ENCODE data around the gene THRA.
"Not testable (repeated sequence)": the region's sequence is repeated elsewhere in the genome, so short reads cannot be mapped to it uniquely, and the experiment has no call there.

The THRA gene

DNA sequence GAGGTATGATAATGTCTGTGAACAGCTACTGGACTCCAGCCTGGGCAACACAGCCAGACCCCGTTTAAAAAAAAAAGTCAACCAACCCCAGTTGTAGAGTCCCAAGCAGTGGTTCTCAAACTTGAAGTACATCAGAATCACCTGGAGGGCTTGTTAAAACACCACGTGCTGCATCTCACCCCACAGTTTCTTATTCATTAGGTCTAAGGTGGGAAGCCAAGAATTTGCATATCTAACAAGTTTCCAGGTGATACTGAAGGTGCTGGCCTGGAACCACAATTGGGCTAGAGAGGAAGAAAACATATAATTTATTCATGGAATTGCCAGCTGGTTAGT is 52.3 kb downstream of the THRA start:
- no peaks in the 10 kb centered on the region for H3K27me3 Mint-ChIP-seq
- H3K27ac Mint-ChIP-seq = no peak overlapping the region
- H3K36me3 Mint-ChIP-seq = no peaks in the 10 kb centered on the region
- H3K4me3 Mint-ChIP-seq = no peak overlapping the region
- H3K9me3 Mint-ChIP-seq (ENCODE audit: low read depth) = no peaks in the 10 kb centered on the region
- peaks cover 41% of the 10 kb centered on the region for H3K4me1 Mint-ChIP-seq (ENCODE audit: low read depth)

DNA sequence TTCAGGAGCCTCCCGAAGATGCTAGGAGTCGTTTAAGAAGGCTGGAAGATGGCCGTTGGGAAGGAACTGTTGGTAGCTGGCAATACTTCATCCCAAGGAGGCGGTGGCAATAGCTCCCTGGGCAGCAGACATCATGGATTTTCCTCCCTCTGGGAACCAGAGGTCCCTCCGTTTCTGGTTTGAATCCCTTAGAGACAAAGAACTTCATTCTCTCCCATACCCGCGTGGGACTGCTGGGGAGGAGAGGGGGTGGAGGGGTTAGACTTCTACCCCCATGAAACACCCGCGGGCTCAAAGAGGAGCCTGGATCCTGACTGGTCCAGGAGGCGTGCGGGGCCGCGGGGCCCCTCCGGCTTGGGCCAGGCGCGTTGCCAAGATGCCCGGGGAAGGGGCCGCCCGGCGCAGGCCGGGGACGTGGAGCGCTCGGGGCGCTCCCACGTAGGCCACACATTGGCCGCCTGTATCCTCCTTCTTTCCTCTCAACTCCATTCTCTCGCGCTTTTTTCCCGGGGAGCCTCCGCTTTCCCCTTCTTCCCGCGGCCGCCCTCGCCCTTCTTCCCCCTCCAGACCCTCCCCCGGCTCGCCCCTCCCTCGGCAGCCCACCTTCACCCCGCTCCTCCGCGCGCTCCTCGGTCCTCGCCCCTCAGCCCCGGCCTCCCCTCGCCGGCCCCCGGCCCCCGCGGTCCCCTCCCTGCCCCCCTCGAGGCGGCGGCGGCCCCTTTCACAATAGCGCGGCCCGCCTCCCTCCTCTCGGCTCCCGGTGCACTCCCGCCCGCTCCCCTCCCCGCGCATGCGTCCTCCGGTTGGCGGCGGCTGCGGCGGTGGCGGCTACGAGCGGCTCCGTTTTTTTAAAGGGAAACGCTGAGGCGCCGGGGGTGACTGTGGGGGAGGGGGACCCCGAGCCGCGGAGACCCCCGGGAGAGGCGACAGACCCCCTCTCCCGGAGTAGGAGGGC is 58.7 kb downstream of the THRA start, which contains the start of gene MSL1:
Gene MSL1, plus strand, starts transcription at position 791 of the 955 bp plus-strand sequence. CDS start 642 bp downstream, outside the sequence.
- Mint-ChIP-seq H3K4me3 (peak within 1 kb of the TSS; percentile 87), H3K36me3 (peaks cover 3% of the 10 kb centered on the region), H3K27ac (peak within 1 kb of the TSS; percentile 80), H3K27me3 (no peaks in the 10 kb centered on the region), H3K4me1 (ENCODE audit: low read depth) (peaks cover 35% of the 10 kb centered on the region), H3K9me3 (ENCODE audit: low read depth) (no peaks in the 10 kb centered on the region)

DNA sequence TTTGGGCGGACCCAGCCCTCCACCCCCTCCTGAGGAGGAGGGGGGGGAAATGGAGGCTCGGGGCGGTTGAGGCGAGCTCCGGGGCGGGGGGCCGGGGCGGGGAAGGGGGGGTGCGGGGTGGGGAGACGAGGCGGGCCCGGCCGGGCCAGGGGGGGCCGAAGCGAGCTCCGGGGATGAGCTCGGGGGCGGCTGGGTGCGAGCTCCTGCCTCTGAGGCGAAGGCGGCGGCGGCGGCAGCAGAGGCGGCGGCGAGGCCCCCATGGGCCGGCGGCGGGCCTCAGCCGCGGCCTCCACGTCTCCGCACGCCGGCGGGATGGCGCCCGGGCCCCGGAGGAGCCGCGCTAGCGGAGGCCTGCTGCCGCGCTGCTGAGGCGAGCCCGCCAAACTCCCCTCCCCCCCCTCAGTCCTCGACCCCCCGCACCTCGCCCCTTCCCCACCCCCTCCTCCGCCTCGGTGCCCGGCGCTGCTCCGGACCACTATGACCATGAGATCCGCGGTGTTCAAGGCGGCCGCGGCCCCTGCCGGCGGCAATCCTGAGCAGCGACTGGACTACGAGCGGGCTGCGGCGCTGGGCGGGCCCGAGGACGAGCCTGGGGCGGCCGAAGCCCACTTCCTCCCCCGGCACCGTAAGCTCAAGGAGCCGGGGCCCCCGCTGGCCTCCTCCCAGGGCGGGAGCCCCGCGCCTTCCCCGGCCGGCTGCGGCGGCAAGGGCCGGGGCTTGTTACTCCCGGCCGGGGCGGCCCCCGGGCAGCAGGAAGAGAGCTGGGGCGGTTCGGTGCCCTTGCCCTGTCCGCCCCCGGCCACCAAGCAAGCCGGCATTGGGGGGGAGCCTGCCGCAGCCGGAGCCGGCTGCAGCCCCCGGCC is 59.6 kb downstream of the THRA start:
- Mint-ChIP-seq H3K27ac (no peak overlapping the region), H3K4me1 (ENCODE audit: low read depth) (peaks cover 37% of the 10 kb centered on the region), H3K36me3 (peaks cover 3% of the 10 kb centered on the region), H3K27me3 (no peaks in the 10 kb centered on the region), H3K9me3 (ENCODE audit: low read depth) (no peaks in the 10 kb centered on the region), H3K4me3 (no peak overlapping the region)

DNA sequence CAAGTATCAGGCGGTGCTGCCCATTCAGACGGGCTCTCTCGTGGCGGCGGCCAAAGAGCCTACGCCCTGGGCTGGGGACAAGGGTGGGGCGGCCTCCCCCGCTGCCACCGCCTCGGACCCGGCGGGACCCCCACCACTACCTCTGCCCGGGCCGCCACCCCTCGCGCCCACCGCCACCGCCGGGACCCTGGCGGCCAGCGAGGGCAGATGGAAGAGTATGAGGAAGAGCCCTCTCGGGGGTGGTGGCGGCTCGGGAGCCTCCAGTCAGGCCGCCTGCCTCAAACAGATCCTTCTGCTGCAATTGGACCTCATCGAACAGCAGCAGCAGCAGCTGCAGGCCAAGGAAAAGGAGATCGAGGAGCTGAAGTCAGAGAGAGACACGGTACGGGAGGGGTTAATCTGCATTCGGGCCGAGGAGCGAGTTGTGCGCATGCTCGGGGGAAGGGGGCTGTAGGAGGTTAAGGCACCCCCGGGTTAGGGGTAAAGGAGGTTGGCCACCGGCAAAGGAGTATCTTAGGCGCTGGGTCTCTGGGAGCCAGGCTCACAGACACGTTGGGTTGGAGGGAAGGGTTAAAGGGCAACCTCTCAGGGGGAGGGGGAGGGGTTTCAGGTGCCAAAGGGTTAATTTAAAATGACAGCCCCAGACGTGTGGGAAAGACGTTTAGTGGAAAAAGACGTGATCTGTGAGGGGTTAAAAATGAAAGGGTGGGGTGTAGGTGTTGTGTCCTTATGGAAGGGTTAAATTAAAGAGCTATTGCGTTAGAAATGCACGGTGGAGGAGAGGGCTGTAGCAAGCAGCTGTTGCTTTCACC is 60.4 kb downstream of the THRA start:
- H3K4me1 Mint-ChIP-seq (ENCODE audit: low read depth) = peaks cover 33% of the 10 kb centered on the region
- H3K36me3 Mint-ChIP-seq = peaks cover 3% of the 10 kb centered on the region
- H3K27ac Mint-ChIP-seq = peak overlapping the region; percentile 85
- H3K27me3 Mint-ChIP-seq = no peaks in the 10 kb centered on the region
- H3K4me3 Mint-ChIP-seq = peak overlapping the region; percentile 96
- no peaks in the 10 kb centered on the region for H3K9me3 Mint-ChIP-seq (ENCODE audit: low read depth)

DNA sequence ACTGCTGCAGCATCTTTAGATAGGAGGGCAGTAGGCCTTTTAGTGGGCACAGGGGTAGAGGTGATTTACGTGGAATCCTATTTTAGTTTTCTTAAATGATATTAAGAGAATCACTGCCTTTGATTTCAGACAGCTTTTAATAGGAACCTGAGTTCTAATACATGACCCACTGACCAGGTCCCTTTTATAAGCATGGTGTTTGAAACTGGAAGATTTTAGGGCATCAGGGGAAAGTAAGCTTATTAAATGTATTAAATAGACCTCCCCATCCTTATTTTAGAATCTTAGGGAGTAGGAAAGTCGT is 61.0 kb downstream of the THRA start:
- Mint-ChIP-seq H3K27ac (peak overlapping the region; percentile 85), H3K9me3 (ENCODE audit: low read depth) (no peaks in the 10 kb centered on the region), H3K36me3 (peaks cover 3% of the 10 kb centered on the region), H3K27me3 (no peaks in the 10 kb centered on the region), H3K4me1 (ENCODE audit: low read depth) (peaks cover 30% of the 10 kb centered on the region), H3K4me3 (peak overlapping the region; percentile 96)

DNA sequence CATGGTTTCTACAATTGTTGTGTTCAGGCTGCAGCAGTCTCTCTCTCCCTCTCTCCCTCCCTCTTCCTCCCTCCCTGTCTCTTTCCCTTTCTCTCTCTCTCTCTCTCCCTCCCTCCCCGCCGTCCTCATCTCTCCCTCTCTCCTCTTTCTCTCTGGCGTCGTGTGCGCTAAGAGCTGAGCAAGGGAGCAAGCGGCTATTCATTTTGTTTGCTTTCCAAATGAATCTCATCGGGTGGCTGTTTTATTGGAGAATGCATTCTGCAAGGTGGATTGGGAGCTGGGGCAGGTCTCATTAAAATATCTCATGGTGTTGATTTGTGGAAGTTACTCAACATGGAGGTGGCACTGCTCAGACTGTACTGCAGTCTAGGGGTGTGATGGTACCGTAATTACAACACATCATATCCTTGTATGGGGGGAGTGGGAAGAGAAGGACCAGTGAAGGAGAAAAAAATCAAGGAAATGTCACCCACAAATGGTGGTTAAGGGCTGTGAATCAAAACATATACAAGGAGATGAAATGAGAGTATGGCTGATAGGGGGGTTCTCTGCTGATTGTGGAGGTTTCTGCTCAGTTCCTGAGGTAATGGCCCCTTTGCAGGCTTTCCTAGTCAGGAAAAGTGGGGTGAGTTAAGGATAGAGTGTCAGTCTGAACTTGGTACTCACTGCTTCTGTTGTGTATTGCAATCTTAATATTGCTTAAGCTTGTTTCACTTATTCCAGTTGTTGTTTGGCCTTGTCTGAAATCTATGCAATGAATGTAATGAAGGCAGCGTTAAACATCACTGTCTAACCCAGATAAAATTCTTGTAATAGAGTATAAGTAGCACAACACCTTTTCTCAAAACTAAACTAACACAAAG is 61.7 kb downstream of the THRA start:
- Mint-ChIP-seq H3K4me3 (peak overlapping the region; percentile 96), H3K27ac (peak overlapping the region; percentile 86)

DNA sequence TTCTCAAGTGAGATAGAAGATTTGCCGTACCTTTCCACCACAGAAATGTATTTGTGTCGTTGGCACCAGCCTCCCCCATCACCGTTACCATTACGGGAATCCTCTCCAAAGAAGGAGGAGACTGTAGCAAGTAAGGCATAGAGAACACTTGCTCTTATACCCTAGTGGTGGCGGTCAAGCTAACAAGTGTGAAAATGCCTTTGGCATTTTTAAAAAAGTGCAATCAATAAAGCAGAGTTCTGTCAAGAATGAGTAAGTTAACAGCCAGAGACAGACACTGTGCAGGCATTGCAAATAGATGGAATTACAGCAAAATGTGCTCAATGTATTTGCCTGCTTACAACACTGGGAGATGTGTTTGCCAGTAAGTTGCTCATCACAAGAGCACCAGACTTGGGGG is 66.7 kb downstream of the THRA start:
- Mint-ChIP-seq H3K4me1 (ENCODE audit: low read depth) (peaks cover 16% of the 10 kb centered on the region), H3K27me3 (no peaks in the 10 kb centered on the region), H3K36me3 (peaks cover 9% of the 10 kb centered on the region), H3K9me3 (ENCODE audit: low read depth) (no peaks in the 10 kb centered on the region), H3K4me3 (no peak overlapping the region), H3K27ac (no peak overlapping the region)

More for the DNA sequence above, 61.7 kb downstream of the THRA start:
- Mint-ChIP-seq H3K36me3 (peaks cover 3% of the 10 kb centered on the region), H3K4me1 (ENCODE audit: low read depth) (peaks cover 30% of the 10 kb centered on the region), H3K27me3 (no peaks in the 10 kb centered on the region), H3K9me3 (ENCODE audit: low read depth) (no peaks in the 10 kb centered on the region)

DNA sequence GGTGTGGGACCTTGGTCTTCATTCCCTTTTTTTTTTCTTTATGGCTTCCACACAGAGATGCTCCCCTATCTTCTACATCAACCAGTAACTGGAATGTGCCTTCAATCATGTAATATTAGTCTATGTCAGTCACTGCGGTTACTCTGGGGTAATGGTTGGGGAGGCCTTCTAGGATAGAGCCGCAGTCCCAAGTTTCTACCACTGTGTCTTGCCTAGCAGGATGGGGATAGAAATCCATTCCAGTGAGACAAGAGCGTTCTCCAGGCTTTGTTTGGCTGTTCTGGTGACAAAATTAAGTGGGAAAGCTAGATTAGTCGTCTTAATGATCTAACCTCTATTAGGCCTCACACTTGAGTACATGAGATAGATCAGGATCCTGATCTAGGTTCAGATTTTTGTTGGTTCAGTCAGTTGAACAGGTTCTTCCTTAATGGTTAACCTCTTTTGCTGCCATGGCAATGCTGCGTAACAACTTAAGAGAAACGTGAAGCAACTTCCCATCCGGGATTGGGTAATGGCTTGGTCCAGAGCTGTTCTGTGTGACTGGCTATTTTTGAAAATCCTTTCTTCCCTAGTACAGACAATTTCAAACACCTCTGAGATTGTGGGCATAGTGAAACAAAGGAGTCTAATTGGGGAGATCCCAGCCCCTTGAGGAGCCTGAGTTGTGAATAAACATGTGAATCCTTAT is 67.7 kb downstream of the THRA start:
- peaks cover 14% of the 10 kb centered on the region for H3K4me1 Mint-ChIP-seq (ENCODE audit: low read depth)
- peak overlapping the region; percentile 64 for H3K27ac Mint-ChIP-seq
- no peak overlapping the region for H3K4me3 Mint-ChIP-seq
- H3K9me3 Mint-ChIP-seq (ENCODE audit: low read depth) = no peaks in the 10 kb centered on the region
- no peaks in the 10 kb centered on the region for H3K27me3 Mint-ChIP-seq
- H3K36me3 Mint-ChIP-seq = peaks cover 9% of the 10 kb centered on the region

DNA sequence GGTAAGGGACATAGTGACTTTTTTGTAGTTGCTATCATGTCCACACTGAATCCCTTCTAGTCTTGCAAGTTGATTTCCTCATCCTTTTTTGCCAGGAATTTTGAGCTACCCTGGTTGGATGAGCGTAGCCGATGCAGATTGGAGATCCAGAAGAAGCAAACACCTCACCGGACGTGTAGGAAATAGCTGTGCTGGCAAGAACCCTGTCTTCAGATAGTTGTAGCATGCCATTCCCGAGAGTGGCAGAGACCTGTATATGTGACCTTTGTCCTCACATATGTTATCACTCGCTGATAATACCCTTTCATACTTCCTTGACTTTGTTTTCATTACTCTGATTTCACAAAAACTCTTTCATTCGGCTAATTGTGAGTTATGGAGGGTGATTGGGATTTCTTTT is 71.4 kb downstream of the THRA start:
- Mint-ChIP-seq H3K27me3 (no peaks in the 10 kb centered on the region), H3K4me3 (no peak overlapping the region), H3K9me3 (ENCODE audit: low read depth) (no peaks in the 10 kb centered on the region), H3K4me1 (ENCODE audit: low read depth) (peaks cover 19% of the 10 kb centered on the region), H3K27ac (peak overlapping the region; percentile 67), H3K36me3 (peaks cover 6% of the 10 kb centered on the region)

DNA sequence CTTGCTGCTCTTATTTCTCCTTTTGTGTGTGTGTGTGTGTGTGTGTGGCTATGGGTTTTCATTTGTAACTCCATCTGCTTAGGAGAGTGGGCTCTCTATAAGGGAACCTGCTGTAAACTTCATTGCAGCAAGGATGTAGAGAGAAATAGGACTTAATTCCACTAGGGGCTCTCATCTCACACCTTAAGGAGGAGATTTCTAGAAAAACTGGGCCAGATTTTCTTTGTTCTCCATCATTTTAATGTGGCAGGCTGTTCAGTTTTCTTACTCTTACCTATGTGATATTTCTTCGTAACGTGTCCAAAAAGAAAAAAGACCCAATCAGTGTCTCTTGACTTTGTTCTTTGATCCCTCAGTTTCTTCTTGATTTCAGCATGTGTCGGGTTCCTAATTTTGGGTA is 73.1 kb downstream of the THRA start:
- peaks cover 4% of the 10 kb centered on the region for H3K36me3 Mint-ChIP-seq
- no peak overlapping the region for H3K4me3 Mint-ChIP-seq
- peaks cover 28% of the 10 kb centered on the region for H3K4me1 Mint-ChIP-seq (ENCODE audit: low read depth)
- H3K27me3 Mint-ChIP-seq = no peaks in the 10 kb centered on the region
- H3K9me3 Mint-ChIP-seq (ENCODE audit: low read depth) = no peaks in the 10 kb centered on the region
- H3K27ac Mint-ChIP-seq = peak overlapping the region; percentile 67

DNA sequence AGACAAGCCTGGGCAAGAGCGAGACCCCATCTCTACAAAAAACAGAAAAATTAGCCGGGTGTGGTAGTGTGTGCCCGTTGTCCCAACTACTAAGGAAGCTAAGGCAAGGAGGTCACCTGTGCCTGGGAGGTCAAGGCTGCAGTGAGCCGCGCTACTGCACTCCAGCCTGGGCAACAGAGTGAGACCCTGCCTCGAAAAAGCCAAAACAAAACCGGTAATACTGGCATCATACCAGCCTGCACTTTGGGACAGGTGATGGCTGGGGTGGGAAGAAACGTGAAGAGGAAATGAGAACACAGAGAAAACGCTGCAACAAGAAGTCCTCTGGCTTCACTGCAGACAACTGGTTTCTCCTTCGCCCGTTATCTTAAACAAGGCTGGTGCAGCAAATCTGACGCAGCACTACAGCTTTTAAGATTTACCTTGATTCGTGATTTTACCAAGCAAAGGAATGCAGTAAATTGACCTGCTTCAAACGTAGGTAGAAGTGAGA is 76.8 kb downstream of the THRA start:
- Mint-ChIP-seq H3K4me1 (ENCODE audit: low read depth) (peaks cover 41% of the 10 kb centered on the region), H3K36me3 (peaks cover 6% of the 10 kb centered on the region), H3K27me3 (no peaks in the 10 kb centered on the region), H3K27ac (peak overlapping the region; percentile 95), H3K4me3 (peak overlapping the region; percentile 97), H3K9me3 (ENCODE audit: low read depth) (no peaks in the 10 kb centered on the region)

DNA sequence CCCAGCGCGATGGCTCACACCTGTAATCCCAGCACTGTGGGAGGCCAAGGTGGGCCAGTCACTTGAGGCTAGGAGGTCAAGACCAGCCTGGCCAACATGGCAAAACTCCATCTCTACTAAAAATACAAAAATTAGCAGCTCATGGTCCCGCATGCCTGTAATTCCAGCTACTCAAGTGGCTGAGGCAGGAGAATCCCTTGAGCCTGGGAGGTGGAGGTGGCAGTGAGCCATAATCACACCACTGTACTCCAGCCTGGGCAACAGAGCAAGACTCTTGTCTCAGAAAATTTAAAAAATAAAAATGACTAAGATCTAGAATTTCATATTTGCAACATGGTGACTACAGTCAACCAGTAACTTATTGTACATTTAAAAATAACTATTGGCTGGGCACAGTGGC is 80.4 kb downstream of the THRA start:
- not testable (repeated sequence) for H3K4me3 Mint-ChIP-seq

More for the DNA sequence above, 80.4 kb downstream of the THRA start:
- H3K27ac Mint-ChIP-seq; H3K36me3 Mint-ChIP-seq; H3K27me3 Mint-ChIP-seq; H3K9me3 Mint-ChIP-seq (ENCODE audit: low read depth): not testable (repeated sequence)
- peaks cover 50% of the 10 kb centered on the region for H3K4me1 Mint-ChIP-seq (ENCODE audit: low read depth)
